HepG2 (cell line): ENCODE measurements around the gene NHERF2. TPM values are rescaled to one million over a fixed set of nuclear protein-coding genes. Genes with fewer than 3 reads are reported as not detected.
A peak's percentile ranks its signal among the peaks of the same experiment; 100 is the strongest.

Experiments
- ASH2L ChIP-seq: fragments of 300-600, 200-600 bp; sonication (generic); IDR thresholded peaks from 2 replicates; pipeline ENCODE4 v1.7.0; 2017; ENCODE audit warnings: low read depth, mild to moderate bottlenecking, moderate library complexity, mixed read lengths, low read length; ENCODE audit not compliant: insufficient read length
- ATM ChIP-seq: fragments of 450-650 bp; IDR thresholded peaks from 2 replicates; pipeline ENCODE4 v1.7.1; 2017; ENCODE audit warnings: mild to moderate bottlenecking, borderline replicate concordance
- CEBPB ChIP-seq: IDR thresholded peaks from 2 replicates; pipeline ENCODE4 v1.6.1; 2011; ENCODE audit warnings: low read depth, low read length, improper control_type of control experiment, borderline replicate concordance
- ELF4 ChIP-seq: sonication (generic); formaldehyde crosslinking; IDR thresholded peaks from 2 replicates; pipeline ENCODE4 v1.5.0; 2020; ENCODE audit warnings: missing genetic modification reagents, mild to moderate bottlenecking, moderate library complexity, borderline replicate concordance
- HNRNPK ChIP-seq: fragments of 200-400 bp; formaldehyde crosslinking; IDR thresholded peaks from 2 replicates; pipeline ENCODE4 v1.6.1; 2018; ENCODE audit warnings: low read length, low read depth, moderate library complexity, mild to moderate bottlenecking; ENCODE audit not compliant: poor library complexity, severe bottlenecking
- JUN ChIP-seq: sonication (generic); formaldehyde crosslinking; IDR thresholded peaks from 2 replicates; pipeline ENCODE4 v1.4.0; 2020; ENCODE audit warnings: mild to moderate bottlenecking, missing genetic modification reagents
- MIXL1 ChIP-seq: IDR thresholded peaks from 2 replicates; pipeline ENCODE4 v1.6.1; 2016
- NFKB2 ChIP-seq: sonication (generic); formaldehyde crosslinking; IDR thresholded peaks from 2 replicates; pipeline ENCODE4 v1.4.0; 2020; ENCODE audit warnings: missing genetic modification reagents, borderline replicate concordance
- NKX3-1 ChIP-seq: sonication (generic); formaldehyde crosslinking; IDR thresholded peaks from 2 replicates; pipeline ENCODE4 v1.5.0; 2020; ENCODE audit warnings: missing genetic modification reagents
- PHF8 ChIP-seq: sonication (generic); formaldehyde crosslinking; IDR thresholded peaks from 2 replicates; pipeline ENCODE4 v1.5.0; 2020; ENCODE audit warnings: missing genetic modification reagents
- SALL1 ChIP-seq: sonication (generic); formaldehyde crosslinking; IDR thresholded peaks from 2 replicates; pipeline ENCODE4 v1.8.0; 2022; ENCODE audit warnings: mild to moderate bottlenecking, missing genetic modification reagents
- SIN3B ChIP-seq: fragments of 150-350 bp; IDR thresholded peaks from 2 replicates; pipeline ENCODE4 v1.6.1; 2014; ENCODE audit warnings: low read length
- SMARCE1 ChIP-seq: fragments of 450-650 bp; IDR thresholded peaks from 2 replicates; pipeline ENCODE4 v1.6.1; 2017; ENCODE audit warnings: borderline replicate concordance
- ZFYVE20 ChIP-seq: sonication (generic); formaldehyde crosslinking; IDR thresholded peaks from 2 replicates; pipeline ENCODE4 v1.8.0; 2023; ENCODE audit warnings: low read depth, mild to moderate bottlenecking, moderate library complexity, missing genetic modification reagents, borderline replicate concordance
- ZNF160 ChIP-seq: sonication (generic); formaldehyde crosslinking; IDR thresholded peaks from 2 replicates; pipeline ENCODE4 v1.8.0; 2022; ENCODE audit warnings: mild to moderate bottlenecking, inconsistent platforms, missing genetic modification reagents
- ZNF205 ChIP-seq: IDR thresholded peaks from 2 replicates; pipeline ENCODE4 v1.6.1; 2018; ENCODE audit warnings: missing biosample characterization, missing genetic modification reagents
- ZNF281 ChIP-seq: sonication (generic); formaldehyde crosslinking; IDR thresholded peaks from 2 replicates; pipeline ENCODE4 v1.4.0; 2020; ENCODE audit warnings: missing genetic modification reagents, borderline replicate concordance
- ZNF333 ChIP-seq: sonication (generic); formaldehyde crosslinking; IDR thresholded peaks from 2 replicates; pipeline ENCODE4 v1.4.0; 2020; ENCODE audit warnings: mild to moderate bottlenecking, missing genetic modification reagents, borderline replicate concordance
- ZNF496 ChIP-seq: sonication (generic); formaldehyde crosslinking; IDR thresholded peaks from 2 replicates; pipeline ENCODE4 v1.8.1; 2023; ENCODE audit warnings: mild to moderate bottlenecking, moderate library complexity, missing genetic modification reagents; ENCODE audit not compliant: insufficient replicate concordance
- ZNF501 ChIP-seq: sonication (generic); formaldehyde crosslinking; IDR thresholded peaks from 2 replicates; pipeline ENCODE4 v1.5.1; 2020; ENCODE audit warnings: mild to moderate bottlenecking, moderate library complexity, missing genetic modification reagents
- ZNF577 ChIP-seq: sonication (generic); formaldehyde crosslinking; IDR thresholded peaks from 2 replicates; pipeline ENCODE4 v1.4.0; 2020; ENCODE audit warnings: mild to moderate bottlenecking, low read depth, missing genetic modification reagents, borderline replicate concordance
- ZNF670 ChIP-seq: sonication (generic); formaldehyde crosslinking; IDR thresholded peaks from 2 replicates; pipeline ENCODE4 v1.8.0; 2022; ENCODE audit warnings: mild to moderate bottlenecking, missing genetic modification reagents, borderline replicate concordance
- ZNF777 ChIP-seq: sonication (generic); formaldehyde crosslinking; IDR thresholded peaks from 2 replicates; pipeline ENCODE4 v1.4.0; 2020; ENCODE audit warnings: missing genetic modification reagents
- polyA plus RNA-seq, 8 experiments: library from polyadenylated mRNA; depleted of rRNA in 3 of 8; stranded (reverse) in 7 of 8; unstranded in 1 of 8; fragments of >200 nt; fragmentation: Illumina TruSeq in 4 of 8; extraction: Trizol in 4 of 8; gene quantifications; 2 replicates each; pipeline versions ENCODE4 v1.2.1 to v1.2.3, GENCODE V29; 2011 to 2016; ENCODE audit warnings: low read depth in 4 of 8, missing spikeins in 1 of 8, mixed read lengths in 1 of 8; ENCODE audit not compliant: insufficient read depth in 1 of 8
- total RNA-seq, 5 experiments: library from RNA; depleted of rRNA; stranded (reverse); fragments of >200 nt; fragmentation: Illumina TruSeq; extraction: Trizol; gene quantifications; 2 replicates each; pipeline ENCODE4 v1.2.3, GENCODE V29; 2016; ENCODE audit warnings: low read depth in 1 of 5
- TF ChIP-seq, protein P1 (sequence below): sonication (generic); formaldehyde crosslinking; IDR thresholded peaks from 2 replicates; pipeline ENCODE4 v1.5.0; 2020; ENCODE audit warnings: missing genetic modification reagents
- TF ChIP-seq, protein P2 (sequence below): sonication (generic); formaldehyde crosslinking; IDR thresholded peaks from 2 replicates; pipeline ENCODE4 v1.4.0; 2020; ENCODE audit warnings: mild to moderate bottlenecking, missing genetic modification reagents

NHERF2 gene
- total and polyA plus RNA-seq, 2 of the 13 experiments (the other 11 are each of a cell fraction or from before 2014, with no cell fraction given), result 23.7 to 39.3 TPM

GRCh38 chr16:2033057-2033908 lies 6.6 kb downstream of the NHERF2 start (continued):
- TF ChIP-seq, protein P1, sequence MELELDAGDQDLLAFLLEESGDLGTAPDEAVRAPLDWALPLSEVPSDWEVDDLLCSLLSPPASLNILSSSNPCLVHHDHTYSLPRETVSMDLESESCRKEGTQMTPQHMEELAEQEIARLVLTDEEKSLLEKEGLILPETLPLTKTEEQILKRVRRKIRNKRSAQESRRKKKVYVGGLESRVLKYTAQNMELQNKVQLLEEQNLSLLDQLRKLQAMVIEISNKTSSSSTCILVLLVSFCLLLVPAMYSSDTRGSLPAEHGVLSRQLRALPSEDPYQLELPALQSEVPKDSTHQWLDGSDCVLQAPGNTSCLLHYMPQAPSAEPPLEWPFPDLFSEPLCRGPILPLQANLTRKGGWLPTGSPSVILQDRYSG, result no peak
- TF ChIP-seq JUN (CRISPR knock-in tag) (no peak), HNRNPK (peak; percentile 59), SALL1 (peak; percentile 59), ZFYVE20 (CRISPR knock-in tag) (no peak), NFKB2 (CRISPR knock-in tag) (no peak), ZNF496 (CRISPR knock-in tag) (no peak), CEBPB (no peak), NKX3-1 (CRISPR knock-in tag) (no peak), ZNF205 (no peak), ELF4 (CRISPR knock-in tag) (no peak), ZNF333 (CRISPR knock-in tag) (no peak), ASH2L (no peak), ZNF501 (CRISPR knock-in tag) (peak; percentile 31; the same call in 1 of the 2 replicates), PHF8 (CRISPR knock-in tag) (peak; percentile 16), ZNF670 (CRISPR knock-in tag) (no peak), SIN3B (no peak), SMARCE1 (no peak), ZNF160 (CRISPR knock-in tag) (no peak), ZNF281 (no peak), ATM (no peak), MIXL1 (no peak), ZNF777 (CRISPR knock-in tag) (no peak), ZNF577 (CRISPR knock-in tag) (no peak)
- TF ChIP-seq, protein P2, sequence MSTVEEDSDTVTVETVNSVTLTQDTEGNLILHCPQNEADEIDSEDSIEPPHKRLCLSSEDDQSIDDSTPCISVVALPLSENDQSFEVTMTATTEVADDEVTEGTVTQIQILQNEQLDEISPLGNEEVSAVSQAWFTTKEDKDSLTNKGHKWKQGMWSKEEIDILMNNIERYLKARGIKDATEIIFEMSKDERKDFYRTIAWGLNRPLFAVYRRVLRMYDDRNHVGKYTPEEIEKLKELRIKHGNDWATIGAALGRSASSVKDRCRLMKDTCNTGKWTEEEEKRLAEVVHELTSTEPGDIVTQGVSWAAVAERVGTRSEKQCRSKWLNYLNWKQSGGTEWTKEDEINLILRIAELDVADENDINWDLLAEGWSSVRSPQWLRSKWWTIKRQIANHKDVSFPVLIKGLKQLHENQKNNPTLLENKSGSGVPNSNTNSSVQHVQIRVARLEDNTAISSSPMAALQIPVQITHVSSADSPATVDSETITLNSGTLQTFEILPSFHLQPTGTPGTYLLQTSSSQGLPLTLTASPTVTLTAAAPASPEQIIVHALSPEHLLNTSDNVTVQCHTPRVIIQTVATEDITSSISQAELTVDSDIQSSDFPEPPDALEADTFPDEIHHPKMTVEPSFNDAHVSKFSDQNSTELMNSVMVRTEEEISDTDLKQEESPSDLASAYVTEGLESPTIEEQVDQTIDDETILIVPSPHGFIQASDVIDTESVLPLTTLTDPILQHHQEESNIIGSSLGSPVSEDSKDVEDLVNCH (CRISPR knock-in tag), result no peak
